Lower leg skin (tissue), 4 donors: ENCODE data around the gene PSPN. TPM values are rescaled to one million over a fixed set of nuclear protein-coding genes. Genes with fewer than 3 reads are reported as not detected.
"Not testable (repeated sequence)": the region's sequence is repeated elsewhere in the genome, so short reads cannot be mapped to it uniquely, and the experiment has no call there.

Experiments used
- DNase-seq, 2 donors: peaks; one replicate each; pipeline ENCODE4 v3.0.0-alpha.2; 2019; ENCODE audit warnings: low spot score in 2 of 2
- H3K4me3 ChIP-seq: fragments of 200-600 bp; sonication (generic); 2 replicates; pipeline ENCODE4 v1.5.1; 2017; ENCODE audit warnings: mild to moderate bottlenecking, low read depth; ENCODE audit not compliant: poor library complexity, severe bottlenecking
- POLR2A ChIP-seq, 2 donors: fragments of 450-650 bp; IDR thresholded peaks; one replicate each; pipeline ENCODE4 v1.6.1; 2016 to 2017; ENCODE audit warnings: antibody characterized with exemption in 2 of 2, mild to moderate bottlenecking in 1 of 2, moderate library complexity in 1 of 2
- WGBS, 2 donors: methylation state at CpG; one replicate each; pipeline ENCODE4 v1.1.5; 2018; 5-methylcytosine and 5-hydroxymethylcytosine counted together
- intact Hi-C: fragments of 100-400 bp; cut with DNase I; formaldehyde crosslinking; loops from one replicate; pipeline ENCODE4 v1.15.0; 2023; ENCODE audit warnings: low total_unique reads
- total RNA-seq, 4 donors: library from RNA; depleted of rRNA; stranded (reverse); fragments of >200 nt; gene quantifications; one replicate each; pipeline ENCODE4 v1.1.0, GENCODE V29; 2016
- TF ChIP-seq, protein P1 (sequence below), 3 donors: fragments of 450-650 bp; IDR thresholded peaks; one replicate each; pipeline ENCODE4 v1.5.1; 2016; ENCODE audit warnings: antibody characterized with exemption in 3 of 3, mild to moderate bottlenecking in 3 of 3, moderate library complexity in 2 of 3

PSPN gene
- total RNA-seq, 4 donors from 2014 or later: 0.47 to 0.68 (median 0.62) TPM

DNA sequence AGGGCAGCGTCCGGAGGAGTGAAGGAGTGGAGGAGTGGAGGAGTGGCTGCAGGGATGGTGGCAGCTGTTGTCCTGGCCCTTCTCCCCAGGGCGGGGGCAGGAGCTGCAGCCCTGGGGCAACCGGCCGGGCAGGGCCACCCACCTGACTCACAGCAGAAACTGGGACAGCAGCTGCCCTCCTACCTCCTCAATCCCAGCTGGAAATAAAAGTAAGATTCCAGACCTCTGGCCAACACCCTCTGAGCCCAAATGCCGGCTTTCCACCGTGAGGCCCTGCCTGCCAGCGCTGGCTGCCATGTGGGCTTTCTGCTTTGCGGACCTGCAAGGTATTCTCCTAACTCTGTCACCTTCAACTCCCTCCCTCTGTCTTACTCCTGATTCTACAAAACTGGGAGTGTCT, 17.7 kb downstream of the PSPN start:
- intact Hi-C loops: no loop called here
- no peak for DNase-seq
- WGBS, 2 donors: 35 to 44% methylated on average over 9 of the region's 9 CpGs
- TF ChIP-seq, protein P1, sequence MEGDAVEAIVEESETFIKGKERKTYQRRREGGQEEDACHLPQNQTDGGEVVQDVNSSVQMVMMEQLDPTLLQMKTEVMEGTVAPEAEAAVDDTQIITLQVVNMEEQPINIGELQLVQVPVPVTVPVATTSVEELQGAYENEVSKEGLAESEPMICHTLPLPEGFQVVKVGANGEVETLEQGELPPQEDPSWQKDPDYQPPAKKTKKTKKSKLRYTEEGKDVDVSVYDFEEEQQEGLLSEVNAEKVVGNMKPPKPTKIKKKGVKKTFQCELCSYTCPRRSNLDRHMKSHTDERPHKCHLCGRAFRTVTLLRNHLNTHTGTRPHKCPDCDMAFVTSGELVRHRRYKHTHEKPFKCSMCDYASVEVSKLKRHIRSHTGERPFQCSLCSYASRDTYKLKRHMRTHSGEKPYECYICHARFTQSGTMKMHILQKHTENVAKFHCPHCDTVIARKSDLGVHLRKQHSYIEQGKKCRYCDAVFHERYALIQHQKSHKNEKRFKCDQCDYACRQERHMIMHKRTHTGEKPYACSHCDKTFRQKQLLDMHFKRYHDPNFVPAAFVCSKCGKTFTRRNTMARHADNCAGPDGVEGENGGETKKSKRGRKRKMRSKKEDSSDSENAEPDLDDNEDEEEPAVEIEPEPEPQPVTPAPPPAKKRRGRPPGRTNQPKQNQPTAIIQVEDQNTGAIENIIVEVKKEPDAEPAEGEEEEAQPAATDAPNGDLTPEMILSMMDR (IDR thresholded peaks at IDR 0.05): no peak
- H3K4me3 ChIP-seq: no peak overlapping the region

GRCh38 chr19:6357174-6357573, 18.6 kb downstream of the PSPN start:
- intact Hi-C loops: no loop called here
- no peak overlapping the region for H3K4me3 ChIP-seq
- TF ChIP-seq POLR2A (IDR thresholded peaks at IDR 0.05): no peak
- TF ChIP-seq, protein P1 (IDR thresholded peaks at IDR 0.05): no peak
- DNase-seq: no peak
- 80 to 83% methylated on average over 14 of the region's 14 CpGs for WGBS, 2 donors

GRCh38 chr19:6355321-6356040, 20.3 kb downstream of the PSPN start:
- DNase-seq, H3K4me3 ChIP-seq, intact Hi-C loops: not testable (repeated sequence)
- 90 to 94% methylated on average over 23 to 25 of the region's 46 CpGs for WGBS, 2 donors

DNA sequence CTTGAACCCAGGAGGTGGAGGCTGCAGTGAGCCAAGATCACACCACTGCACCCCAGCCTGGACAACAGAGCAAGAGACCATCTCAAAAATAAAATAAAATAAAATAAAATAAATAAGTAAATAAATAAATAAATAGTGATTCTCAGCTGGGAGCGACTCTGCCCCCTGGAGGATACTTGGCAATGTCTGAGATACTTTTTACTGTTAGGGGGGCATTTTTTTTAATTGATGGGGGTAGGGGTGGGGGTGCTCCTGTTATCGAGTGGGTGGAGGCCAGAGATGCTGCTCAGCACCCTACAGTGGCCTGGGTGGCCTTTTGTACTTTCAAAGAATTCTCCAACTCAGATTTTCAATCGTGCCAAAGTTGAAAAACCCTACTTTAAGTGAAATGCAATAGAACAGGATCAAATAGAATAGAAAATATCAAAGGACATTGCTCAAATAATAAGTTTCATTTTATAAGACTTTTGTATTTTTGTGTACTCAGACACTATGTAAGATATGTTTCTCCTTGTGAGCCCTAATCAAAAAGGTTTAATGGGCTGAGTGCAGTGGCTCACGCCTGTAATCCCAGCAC, 21.5 kb downstream of the PSPN start:
- DNase-seq: no peak
- no peak overlapping the region for H3K4me3 ChIP-seq
- intact Hi-C loops: no loop called here
- WGBS, 2 donors: 58 to 59% methylated on average over 4 of the region's 4 CpGs
- TF ChIP-seq, protein P1 (IDR thresholded peaks at IDR 0.05): no peak
- no peak for TF ChIP-seq POLR2A (IDR thresholded peaks at IDR 0.05)

DNA sequence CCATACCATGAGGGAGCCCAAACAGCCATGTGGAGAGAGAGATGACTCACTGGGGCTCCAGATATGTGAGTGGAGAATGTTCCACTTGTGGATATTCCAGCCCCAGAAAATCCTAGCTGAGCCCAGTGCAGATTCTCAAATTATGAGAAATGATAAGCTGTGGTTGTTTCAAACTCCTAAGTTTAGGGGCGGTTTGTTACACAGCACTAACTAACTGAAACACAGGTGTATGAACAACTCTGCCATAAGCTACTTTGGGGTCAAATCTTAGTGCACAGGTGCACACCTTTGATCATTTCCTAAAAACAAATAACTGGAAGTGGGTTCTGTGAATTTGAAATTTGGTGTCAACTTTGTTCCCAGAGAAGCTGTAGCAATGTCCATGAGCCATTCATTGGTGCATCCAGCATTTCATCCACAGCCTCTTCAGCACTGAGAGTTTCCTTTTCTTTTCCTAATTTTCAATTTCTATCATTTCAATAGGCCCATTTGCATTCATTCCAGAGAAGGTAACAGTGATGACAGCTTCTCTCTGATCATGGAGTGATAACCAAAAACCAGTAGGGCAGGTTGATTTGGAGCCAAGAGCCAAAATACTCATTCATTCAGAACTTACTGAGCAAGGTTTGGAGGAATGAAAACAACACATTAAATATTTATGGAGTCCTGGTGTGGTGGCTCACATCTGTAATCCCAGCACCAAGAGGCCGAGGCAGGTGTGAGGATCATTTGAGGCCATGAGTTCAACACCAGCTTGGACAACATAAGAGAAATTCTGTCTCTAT, 23.2 kb downstream of the PSPN start:
- DNase-seq: no peak
- no peak overlapping the region for H3K4me3 ChIP-seq
- TF ChIP-seq, protein P1 (IDR thresholded peaks at IDR 0.05): no peak
- no peak for TF ChIP-seq POLR2A (IDR thresholded peaks at IDR 0.05)
- intact Hi-C loops: no loop called here
- WGBS, 2 donors: 76 to 87% methylated on average over 2 of the region's 2 CpGs

DNA sequence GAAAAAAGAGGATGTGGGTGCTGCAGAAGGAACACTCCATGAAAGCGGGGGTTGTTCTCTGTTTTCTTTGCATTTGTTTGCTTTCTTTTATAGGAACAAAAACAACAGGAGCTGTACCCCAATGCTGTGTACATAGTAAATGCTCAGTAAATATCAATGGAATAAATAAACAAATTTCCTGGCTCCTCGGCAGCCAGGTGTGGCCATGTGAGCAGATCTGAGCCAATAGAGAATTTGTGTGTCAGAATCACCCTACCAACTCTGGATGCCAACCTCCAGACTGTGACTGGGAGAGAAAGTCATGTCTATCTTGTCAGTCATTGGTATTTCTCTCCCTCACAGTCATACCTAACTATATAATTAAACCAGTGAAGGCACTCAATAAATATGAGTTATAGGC, 25.0 kb downstream of the PSPN start:
- TF ChIP-seq, protein P1 (IDR thresholded peaks at IDR 0.05): no peak
- no peak for TF ChIP-seq POLR2A (IDR thresholded peaks at IDR 0.05)
- 76 to 85% methylated on average over 2 of the region's 2 CpGs for WGBS, 2 donors
- H3K4me3 ChIP-seq: no peak overlapping the region
- DNase-seq: no peak
- intact Hi-C loops: no loop called here

DNA sequence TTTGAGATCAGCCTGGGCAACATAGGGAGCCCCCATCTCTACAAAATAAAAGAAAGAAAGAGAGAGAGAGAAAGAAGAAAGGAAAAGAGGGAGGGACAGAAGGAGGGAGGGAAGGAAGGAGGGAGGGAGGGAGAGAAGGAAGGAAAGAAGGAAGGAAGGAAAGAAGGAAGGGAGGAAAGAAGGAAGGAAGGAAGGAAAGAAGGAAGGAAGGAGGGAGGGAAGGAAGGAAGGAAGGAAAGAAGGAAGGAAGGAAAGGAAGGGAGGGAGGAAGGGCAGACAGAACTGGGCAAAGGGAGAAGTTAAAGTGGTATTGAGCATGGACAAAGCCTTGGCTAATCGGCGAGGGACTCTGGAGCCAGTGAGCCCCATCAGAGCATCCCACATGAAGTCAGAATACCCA, 26.5 kb downstream of the PSPN start:
- intact Hi-C loops: loop anchor here (5.0 kb wide), 1 partner anchor 1472 kb away; no protein-coding TSS in a partner anchor
- DNase-seq, H3K4me3 ChIP-seq: not testable (repeated sequence)
- WGBS, 2 donors: 91 to 92% methylated on average over 2 of the region's 2 CpGs
